HG03280 (cell line): Measurements from ENCODE around the gene NT5E.
"Not testable (repeated sequence)": the region's sequence is repeated elsewhere in the genome, so short reads cannot be mapped to it uniquely, and the experiment has no call there.

Source experiments
- ATAC-seq: cut with Tn5 transposase; IDR thresholded peaks from one replicate; pipeline ENCODE4 v1.9.1; 2021; ENCODE audit warnings: mild to moderate bottlenecking, moderate library complexity; ENCODE audit not compliant: unreplicated experiment

NT5E gene

GRCh38 chr6:85449818-85450759 lies at the start of gene NT5E:
Gene NT5E, plus strand, starts transcription at chr6:85450083. Its CDS starts 57 bp downstream, at chr6:85450140.
- ATAC-seq: peak; percentile 90

DNA sequence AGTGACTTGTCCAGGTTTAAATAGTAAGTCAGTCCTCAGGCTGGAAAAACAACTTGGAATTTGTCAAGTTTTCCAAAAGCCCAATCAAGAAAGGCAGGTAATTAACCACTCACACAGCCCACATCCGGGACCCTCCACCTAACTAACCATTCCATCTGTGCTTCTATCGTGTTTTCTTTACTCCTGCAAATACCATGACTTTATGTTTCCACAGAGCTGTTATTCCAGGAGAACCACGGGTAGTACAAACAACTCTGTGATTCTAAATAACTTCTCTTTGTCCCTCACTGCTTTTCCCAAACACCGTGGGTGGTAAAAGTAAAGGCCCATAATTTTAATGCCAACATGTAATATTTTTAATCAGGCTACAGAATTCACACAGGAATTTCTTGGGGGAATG lies 49.6 kb upstream of the NT5E start:
- ATAC-seq: no peak

DNA sequence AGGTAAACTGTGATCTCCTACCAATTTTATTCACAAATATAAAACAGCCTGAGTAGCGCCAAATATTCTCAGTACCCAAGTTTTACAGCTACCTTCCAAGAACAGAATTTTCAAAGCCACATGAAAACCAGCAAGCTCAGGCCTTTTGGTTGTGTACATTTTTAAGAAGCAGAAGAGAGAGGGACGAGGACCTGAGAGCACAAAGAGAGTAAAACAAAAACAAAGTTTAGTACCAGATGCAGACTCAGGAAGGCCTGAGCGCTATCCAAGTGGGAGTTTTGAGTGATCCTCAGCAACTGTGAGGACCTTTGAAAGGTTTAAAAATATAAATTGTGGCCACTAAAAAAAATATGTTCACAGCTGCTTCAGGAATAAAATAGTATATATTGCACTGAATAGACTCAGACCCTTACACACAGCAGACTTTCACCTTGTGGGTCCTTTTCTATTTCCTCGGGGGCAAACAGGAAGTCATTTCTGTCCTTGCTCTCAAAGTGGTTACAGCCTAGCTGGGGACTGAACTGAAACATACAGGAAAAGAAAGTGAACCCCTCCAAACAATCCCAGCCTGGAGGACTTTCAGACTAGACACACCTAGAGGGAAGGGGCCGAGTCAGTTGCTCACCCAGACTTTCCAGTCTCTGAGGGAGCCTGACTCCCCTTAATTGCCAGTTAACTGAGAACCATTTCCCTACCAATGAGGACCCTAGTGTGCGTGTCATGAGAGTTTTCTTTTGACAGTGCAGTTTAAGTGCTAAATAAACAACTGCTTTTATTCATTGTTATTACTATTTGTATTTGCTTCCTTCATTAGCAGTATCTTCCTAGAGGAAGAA lies 48.5 kb upstream of the NT5E start:
- no peak for ATAC-seq

DNA sequence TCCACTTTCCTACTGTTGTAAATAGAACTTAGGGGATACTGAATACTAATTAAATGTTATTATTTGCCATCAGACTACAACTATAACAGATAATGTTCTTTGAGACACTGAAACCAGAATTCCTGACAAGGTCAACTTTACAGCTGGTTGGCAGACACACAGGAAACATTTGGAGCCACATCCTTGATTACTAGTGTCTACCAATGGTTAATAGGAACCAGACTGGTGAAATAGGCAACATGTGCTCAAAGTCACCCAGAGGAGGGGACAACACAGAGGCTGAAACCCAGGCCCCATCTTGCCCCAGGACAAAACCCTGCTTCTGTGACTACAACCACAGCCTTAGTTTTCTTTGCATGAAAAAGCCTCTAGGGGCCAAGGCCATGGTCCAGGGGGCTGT lies 47.8 kb upstream of the NT5E start:
- ATAC-seq: no peak

DNA sequence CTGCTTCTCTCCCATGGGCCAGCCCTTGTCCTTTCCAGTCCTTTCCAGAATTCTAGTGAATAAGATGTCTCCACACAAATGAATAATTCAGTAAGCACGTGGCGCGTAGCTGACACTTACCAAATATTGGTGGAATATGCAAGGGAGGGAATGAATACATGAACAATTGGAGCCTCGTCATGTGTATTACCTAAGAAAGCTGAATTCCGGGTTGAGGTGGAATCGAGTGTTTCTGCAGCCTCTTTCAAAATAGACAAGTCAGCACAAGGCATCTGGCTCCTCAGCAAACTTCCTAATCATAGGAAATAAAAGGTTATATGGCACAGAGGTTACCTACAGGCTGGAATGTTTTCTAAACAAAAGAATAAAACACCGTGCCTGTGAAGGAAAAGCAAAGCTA lies 47.0 kb upstream of the NT5E start:
- ATAC-seq: no peak

GRCh38 chr6:85403331-85404015 lies 46.4 kb upstream of the NT5E start:
- ATAC-seq: no peak

GRCh38 chr6:85404016-85404563 lies 45.8 kb upstream of the NT5E start:
- not testable (repeated sequence) for ATAC-seq

GRCh38 chr6:85404564-85405174 lies 45.2 kb upstream of the NT5E start:
- no peak for ATAC-seq

GRCh38 chr6:85405175-85405852 lies 44.6 kb upstream of the NT5E start:
- no peak for ATAC-seq

DNA sequence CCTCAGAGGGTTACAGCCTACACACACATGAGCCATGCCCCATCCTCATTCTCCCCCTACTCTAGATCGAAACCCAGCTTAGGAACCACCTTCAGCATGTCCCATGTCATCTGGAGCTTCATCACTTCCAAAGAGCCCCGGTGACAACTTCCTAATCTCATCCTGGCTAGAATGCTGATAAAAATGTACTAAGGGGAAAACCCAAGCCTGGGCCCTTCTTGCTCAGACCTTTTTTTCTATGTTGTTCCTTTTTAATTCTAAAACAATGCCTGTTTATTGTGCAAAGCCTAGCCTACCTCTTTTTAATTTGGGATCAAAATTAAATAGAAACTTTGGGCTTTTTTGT lies 44.1 kb upstream of the NT5E start:
- ATAC-seq: no peak

DNA sequence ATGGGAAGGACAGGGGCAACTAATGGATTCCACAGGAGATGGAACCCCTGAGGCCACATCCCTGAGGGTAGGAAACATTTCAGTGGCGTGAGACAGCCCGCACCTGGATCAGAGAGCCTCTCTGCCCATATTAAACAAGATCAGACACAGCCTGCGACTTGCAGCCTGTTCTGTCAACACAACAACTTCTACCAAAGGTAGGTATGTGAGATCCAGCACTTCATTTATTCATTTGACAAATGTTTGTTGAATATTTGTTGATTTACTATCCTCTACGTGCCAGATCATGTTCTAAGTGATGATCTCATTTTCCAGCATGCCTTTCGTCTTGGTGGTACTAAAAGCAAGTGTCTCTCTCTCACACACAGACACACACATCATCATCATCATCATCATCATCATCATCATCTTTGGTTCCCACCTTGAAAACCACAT lies 43.2 kb upstream of the NT5E start:
- ATAC-seq: no peak

GRCh38 chr6:85408039-85408438 lies 41.8 kb upstream of the NT5E start:
- ATAC-seq: no peak

GRCh38 chr6:85412911-85413430 lies 36.9 kb upstream of the NT5E start:
- ATAC-seq: no peak

DNA sequence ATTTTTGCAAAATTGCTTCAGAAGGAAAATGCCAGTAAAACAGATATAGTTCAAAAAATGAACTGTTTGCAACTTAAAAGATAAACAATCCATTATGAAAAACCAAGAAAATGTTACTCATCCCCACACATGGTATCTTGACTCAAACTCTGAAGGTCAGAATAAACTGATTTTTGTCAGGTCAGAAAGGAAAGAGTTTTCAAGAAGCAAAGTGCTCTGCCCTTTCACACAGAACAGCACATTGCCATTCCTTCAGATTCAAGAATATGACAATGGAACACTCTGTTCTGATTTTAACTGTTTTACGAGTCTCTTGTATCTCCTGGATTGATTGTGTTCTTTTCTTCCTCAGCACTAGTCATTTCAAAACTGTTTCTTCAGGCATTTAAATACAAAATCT lies 33.8 kb upstream of the NT5E start:
- no peak for ATAC-seq

DNA sequence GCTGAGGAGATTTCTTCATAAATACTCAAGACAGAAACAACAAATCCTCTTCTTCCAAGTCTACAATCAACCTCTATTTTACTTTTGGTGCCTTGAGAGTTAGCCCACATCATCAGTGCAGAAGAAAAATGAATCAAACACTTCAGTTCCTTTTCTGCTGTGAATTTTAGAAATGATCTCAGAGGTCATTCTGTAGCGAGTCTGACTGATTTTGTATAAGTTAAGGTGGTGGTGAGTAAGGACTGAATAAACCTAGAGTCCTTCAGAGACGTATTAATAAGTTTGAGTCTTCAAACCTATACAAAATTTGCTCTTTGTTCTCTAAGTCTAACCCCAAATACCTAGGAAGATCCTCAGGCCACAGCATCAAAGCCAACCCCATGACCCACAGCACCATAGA lies 33.1 kb upstream of the NT5E start:
- ATAC-seq: no peak

- ATAC-seq: no peak
Observed at GRCh38 chr6:85417336-85417735, 32.5 kb upstream of the NT5E start.

DNA sequence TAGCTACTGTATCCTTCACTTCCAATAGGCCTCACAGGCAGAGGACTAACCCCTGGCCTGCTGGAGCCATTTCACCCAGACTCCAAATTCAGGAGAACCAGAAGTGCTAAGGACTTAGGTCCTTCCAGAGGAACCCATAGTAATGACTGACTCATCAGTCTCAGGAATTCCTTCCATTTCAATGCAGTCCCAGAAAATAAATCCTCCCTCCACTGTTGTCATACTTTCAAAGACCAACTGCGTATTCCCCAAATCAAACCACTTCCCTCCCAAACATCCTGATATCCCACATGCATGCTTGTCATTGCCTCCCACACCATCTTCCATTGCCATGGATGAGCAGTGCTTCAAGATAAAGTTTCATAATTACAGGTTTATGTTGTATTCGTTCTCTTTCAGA lies 31.8 kb upstream of the NT5E start:
- no peak for ATAC-seq

DNA sequence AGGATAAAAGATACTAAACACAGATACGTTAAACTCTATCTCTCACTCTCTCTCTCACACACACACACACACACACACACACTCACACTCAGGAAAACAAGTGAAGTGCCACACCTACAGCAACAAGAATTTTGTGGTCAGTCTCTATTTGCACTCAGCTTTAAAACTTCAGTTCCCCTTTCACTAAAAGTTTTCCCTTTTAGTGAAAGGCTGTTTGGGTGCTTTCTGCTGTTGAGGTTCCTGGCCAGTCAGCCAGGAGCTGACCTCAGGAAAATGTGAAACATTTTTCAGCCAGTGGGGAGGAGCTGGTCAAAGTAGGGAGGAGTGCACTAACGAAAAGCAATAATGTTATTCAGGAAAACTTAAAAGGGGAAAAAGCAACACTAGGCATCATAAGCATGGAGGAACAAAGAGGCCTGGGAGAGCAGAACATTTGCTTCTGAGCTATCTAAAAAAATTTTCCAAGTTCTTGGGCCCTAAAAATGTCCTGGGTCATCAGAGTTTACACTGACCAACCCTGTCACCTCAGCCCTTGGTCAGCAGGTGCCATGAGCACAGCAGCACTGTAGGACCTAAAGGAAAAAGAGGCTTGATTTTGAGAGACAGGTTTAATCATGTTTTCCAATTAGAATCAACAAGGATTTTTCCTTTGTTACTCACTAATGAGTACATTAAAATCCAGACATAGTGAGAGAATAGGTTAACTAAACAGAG lies 30.7 kb upstream of the NT5E start:
- no peak for ATAC-seq

DNA sequence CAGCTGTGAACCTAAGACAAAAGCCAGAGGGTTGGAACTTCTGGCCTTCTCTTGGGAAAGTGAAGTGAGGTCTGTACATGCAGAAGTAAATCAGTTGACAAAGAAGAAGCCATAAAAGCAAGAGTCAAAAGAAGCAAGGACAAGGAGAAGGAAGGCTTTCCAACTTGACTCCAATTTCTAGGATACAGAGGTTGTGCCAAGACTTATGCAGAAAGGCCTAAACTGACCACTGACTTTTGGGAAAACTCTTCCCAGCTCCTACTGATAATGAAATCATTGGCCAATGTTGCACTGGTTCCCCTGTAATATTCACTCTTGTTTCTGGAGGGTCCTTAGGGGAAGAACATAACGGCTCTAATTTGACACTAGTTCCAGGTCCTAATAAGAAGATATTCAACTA lies 29.3 kb upstream of the NT5E start:
- no peak for ATAC-seq
